HEK293T (cell line): ENCODE measurements around the gene ABCC10.

Experiments used
- CTCF ChIA-PET: fragments of 350-600 bp; formaldehyde crosslinking; extraction: SDS; loops from one replicate; lab custom pipeline; 2021; ENCODE audit warnings: antibody characterized with exemption, inconsistent platforms; lab: Yijun Ruan, JAX
- POLR2A ChIA-PET: fragments of 350-600 bp; formaldehyde crosslinking; extraction: SDS; loops from one replicate; lab custom pipeline; 2020; ENCODE audit warnings: antibody characterized with exemption, inconsistent platforms; lab: Yijun Ruan, JAX
- DNase-seq: peaks from one replicate; pipeline ENCODE4 v3.0.0; 2012; ENCODE audit warnings: mixed read lengths; ENCODE audit errors: extremely low spot score
- ARNT ChIP-seq: fragments of 450-650 bp; IDR thresholded peaks from 2 replicates; pipeline ENCODE4 v1.6.1; 2017; ENCODE audit warnings: mild to moderate bottlenecking
- BHLHE40 ChIP-seq: fragments of 450-650 bp; IDR thresholded peaks from 2 replicates; pipeline ENCODE4 v1.6.1; 2016; ENCODE audit warnings: mild to moderate bottlenecking, moderate library complexity, borderline replicate concordance
- CTBP1 ChIP-seq: fragments of 450-650 bp; IDR thresholded peaks from 2 replicates; pipeline ENCODE4 v1.6.1; 2016; ENCODE audit warnings: borderline replicate concordance
- ELF4 ChIP-seq: fragments of 450-650 bp; IDR thresholded peaks from 2 replicates; pipeline ENCODE4 v1.6.1; 2017; ENCODE audit warnings: antibody characterized with exemption
- FOXA1 ChIP-seq: fragments of 450-650 bp; IDR thresholded peaks from 2 replicates; pipeline ENCODE4 v1.6.1; 2016; ENCODE audit warnings: mild to moderate bottlenecking
- FOXK2 ChIP-seq: fragments of 450-650 bp; IDR thresholded peaks from 2 replicates; pipeline ENCODE4 v1.6.1; 2016; ENCODE audit warnings: mild to moderate bottlenecking
- FOXM1 ChIP-seq: fragments of 450-650 bp; IDR thresholded peaks from 2 replicates; pipeline ENCODE4 v1.6.1; 2017; ENCODE audit warnings: mild to moderate bottlenecking, borderline replicate concordance
- HDGF ChIP-seq: fragments of 450-650 bp; IDR thresholded peaks from 2 replicates; pipeline ENCODE4 v1.6.1; 2017; ENCODE audit warnings: antibody characterized with exemption, borderline replicate concordance
- L3MBTL2 ChIP-seq: fragments of 450-650 bp; conservative IDR thresholded peaks from 2 replicates; pipeline ENCODE4 v1.6.1; 2016; ENCODE audit warnings: mild to moderate bottlenecking
- LEF1 ChIP-seq: fragments of 450-650 bp; IDR thresholded peaks from 2 replicates; pipeline ENCODE4 v1.6.1; 2017; ENCODE audit warnings: mild to moderate bottlenecking, borderline replicate concordance
- NFRKB ChIP-seq: fragments of 450-650 bp; IDR thresholded peaks from 2 replicates; pipeline ENCODE4 v1.6.1; 2016; ENCODE audit warnings: mild to moderate bottlenecking, moderate library complexity
- SP1 ChIP-seq: fragments of 450-650 bp; IDR thresholded peaks from 2 replicates; pipeline ENCODE4 v1.6.1; 2017
- SUZ12 ChIP-seq: fragments of 450-650 bp; IDR thresholded peaks from 2 replicates; pipeline ENCODE4 v1.6.1; 2016; ENCODE audit warnings: mild to moderate bottlenecking
- TARDBP ChIP-seq: fragments of 450-650 bp; IDR thresholded peaks from 2 replicates; pipeline ENCODE4 v1.6.1; 2016
- ZNF384 ChIP-seq: fragments of 450-650 bp; IDR thresholded peaks from 2 replicates; pipeline ENCODE4 v1.6.1; 2016
- TF ChIP-seq, protein P1 (sequence below): fragments of 450-650 bp; IDR thresholded peaks from 2 replicates; pipeline ENCODE4 v1.6.1; 2016

The ABCC10 gene

DNA sequence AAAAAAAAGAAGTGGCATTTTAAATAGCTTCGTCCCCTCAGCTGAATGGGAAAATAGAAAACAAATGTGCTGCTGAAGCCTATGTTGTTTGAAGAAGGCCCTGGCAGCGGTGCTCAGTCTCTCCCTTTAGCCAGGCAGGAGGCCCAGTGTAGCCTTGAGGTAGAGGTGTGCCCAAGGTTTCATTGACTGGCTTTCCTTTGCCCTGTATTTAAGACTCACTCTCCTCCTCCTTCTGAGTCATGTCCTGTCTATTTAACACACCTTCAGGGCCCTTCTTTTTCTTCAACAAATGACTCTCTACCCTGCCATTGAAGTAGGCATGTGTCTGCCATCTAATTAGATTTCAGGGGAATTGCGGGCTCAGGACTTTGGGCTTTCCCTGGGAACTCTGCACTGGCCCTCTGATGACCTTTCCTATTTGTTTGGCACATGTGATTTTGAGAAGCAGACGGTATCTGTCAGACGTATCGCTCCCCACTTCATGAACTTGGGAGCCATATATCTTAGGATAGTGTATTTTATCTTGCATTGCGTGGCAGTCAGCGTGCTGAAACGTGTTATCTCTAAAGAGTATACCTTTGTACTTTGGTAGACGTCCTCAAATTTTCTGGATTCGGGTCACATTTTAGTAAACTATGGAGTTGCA is 54.4 kb downstream of the ABCC10 start:
- TF ChIP-seq SP1, result no peak
- TF ChIP-seq FOXK2, result no peak
- no peak for TF ChIP-seq HDGF
- no peak for TF ChIP-seq L3MBTL2
- TF ChIP-seq LEF1, result no peak
- no peak for TF ChIP-seq SUZ12
- no peak for TF ChIP-seq CTBP1
- TF ChIP-seq ZNF384, result no peak
- TF ChIP-seq FOXM1, result no peak
- no peak for TF ChIP-seq TARDBP
- TF ChIP-seq, protein P1, sequence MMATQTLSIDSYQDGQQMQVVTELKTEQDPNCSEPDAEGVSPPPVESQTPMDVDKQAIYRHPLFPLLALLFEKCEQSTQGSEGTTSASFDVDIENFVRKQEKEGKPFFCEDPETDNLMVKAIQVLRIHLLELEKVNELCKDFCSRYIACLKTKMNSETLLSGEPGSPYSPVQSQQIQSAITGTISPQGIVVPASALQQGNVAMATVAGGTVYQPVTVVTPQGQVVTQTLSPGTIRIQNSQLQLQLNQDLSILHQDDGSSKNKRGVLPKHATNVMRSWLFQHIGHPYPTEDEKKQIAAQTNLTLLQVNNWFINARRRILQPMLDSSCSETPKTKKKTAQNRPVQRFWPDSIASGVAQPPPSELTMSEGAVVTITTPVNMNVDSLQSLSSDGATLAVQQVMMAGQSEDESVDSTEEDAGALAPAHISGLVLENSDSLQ, result no peak
- no peak for TF ChIP-seq BHLHE40
- TF ChIP-seq ARNT, result no peak
- TF ChIP-seq FOXA1, result no peak
- TF ChIP-seq NFRKB, result no peak
- no peak for TF ChIP-seq ELF4
- POLR2A ChIA-PET, result no interaction called here
- CTCF ChIA-PET, result no interaction called here
- DNase-seq, result no peak

DNA sequence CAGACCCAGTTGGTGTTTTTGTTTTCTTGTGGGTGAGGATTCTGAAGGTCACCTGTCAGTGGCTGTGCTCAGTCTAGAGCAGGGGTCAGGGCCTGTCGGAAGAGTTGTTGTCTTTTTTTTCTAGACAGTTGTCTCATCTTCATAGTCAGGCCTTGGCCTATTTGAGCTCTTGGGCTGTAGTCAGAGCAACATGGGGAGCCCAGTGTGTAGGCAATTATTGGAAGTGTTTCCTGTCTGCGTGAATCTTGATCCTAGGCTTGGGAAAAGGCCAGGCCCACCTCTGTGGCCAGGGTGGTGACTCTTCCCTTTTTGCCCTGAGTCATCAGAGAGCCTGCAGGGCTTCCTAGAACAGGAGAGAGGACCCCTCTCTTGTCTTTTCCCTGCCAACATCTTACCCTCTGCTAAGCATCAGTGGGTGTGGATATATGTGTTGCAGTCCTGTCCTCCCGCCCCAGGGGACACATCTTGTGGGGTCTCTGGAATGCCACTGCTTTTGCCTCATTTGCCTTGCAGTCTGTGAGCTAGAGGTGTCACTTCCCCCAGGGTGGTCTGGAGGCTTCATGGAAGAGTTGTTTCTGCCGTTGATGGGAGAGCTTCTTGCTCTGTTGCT is 61.4 kb downstream of the ABCC10 start:
- no peak for DNase-seq
- ChIA-PET CTCF (interaction anchor here (1.2 to 3.1 kb wide), 2 partner anchors 11 to 17 kb away, joined by 4 to 13 read pairs; partner anchors contain the start of gene TJAP1), POLR2A (interaction anchor here (1.1 to 3.0 kb wide), 4 partner anchors 11 to 28 kb away, joined by 3 to 9 read pairs (median 3); partner anchors contain the start of genes TJAP1 and YIPF3)
- TF ChIP-seq SUZ12 (no peak), TARDBP (no peak), NFRKB (no peak), BHLHE40 (no peak), ARNT (no peak), CTBP1 (no peak), L3MBTL2 (no peak), SP1 (no peak), FOXM1 (no peak), FOXA1 (no peak), HDGF (no peak), FOXK2 (no peak), ZNF384 (no peak), LEF1 (no peak), ELF4 (no peak)
- TF ChIP-seq, protein P1, result no peak

DNA sequence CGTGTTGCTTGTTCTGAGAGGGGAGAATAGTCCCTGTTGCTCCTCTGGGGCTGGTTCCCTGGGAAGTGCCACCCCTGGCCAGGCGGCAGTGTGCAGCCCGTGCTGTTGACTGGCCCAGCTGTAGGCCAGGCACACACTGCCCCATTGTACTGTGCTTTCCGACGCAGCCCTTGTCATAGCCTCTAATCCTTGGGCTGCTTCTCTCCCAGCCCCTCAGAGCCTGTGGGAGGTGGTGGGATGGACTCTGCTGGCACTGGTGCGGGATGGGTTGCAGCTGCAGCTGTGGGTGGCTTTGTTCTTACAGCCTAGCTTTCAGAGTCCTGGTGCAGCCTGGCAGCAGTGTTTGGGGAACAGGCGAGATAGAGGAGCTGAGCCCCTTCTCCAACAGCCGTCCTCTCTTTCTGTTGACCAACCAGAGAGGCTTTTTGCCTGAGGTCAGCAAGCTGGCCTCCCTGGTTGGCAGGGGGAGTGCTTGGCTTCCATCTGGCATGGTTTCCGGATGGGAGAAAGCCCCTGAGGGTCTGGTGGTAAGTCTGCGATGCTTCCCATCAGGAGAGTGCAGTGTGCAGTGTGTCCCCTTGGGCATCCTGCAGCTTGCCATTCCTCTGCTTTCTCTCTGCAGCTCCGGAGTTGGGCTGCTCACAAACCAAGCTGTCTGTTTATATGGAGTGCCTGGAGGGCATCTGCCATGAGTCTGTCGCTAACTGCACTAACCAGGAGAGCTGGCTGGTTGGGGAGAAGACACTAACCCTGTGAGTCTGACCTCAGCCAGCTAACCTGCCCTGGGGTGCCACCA is 62.1 kb downstream of the ABCC10 start:
- CTCF ChIA-PET, result interaction anchor here (1.2 kb wide), 1 partner anchor 12 kb away, joined by 4 read pairs; the partner anchor contains the start of gene TJAP1
- no peak for DNase-seq
- POLR2A ChIA-PET, result interaction anchor here (1.1 to 3.0 kb wide), 4 partner anchors 12 to 27 kb away, joined by 3 to 9 read pairs (median 3); partner anchors contain the start of genes TJAP1 and YIPF3
- no peak for TF ChIP-seq CTBP1
- TF ChIP-seq SUZ12, result no peak
- TF ChIP-seq LEF1, result no peak
- TF ChIP-seq ZNF384, result no peak
- TF ChIP-seq BHLHE40, result no peak
- no peak for TF ChIP-seq FOXK2
- TF ChIP-seq ELF4, result no peak
- TF ChIP-seq L3MBTL2, result no peak
- TF ChIP-seq FOXM1, result no peak
- TF ChIP-seq NFRKB, result no peak
- TF ChIP-seq TARDBP, result no peak
- TF ChIP-seq, protein P1, result no peak
- TF ChIP-seq FOXA1, result no peak
- TF ChIP-seq SP1, result no peak
- TF ChIP-seq HDGF, result no peak
- TF ChIP-seq ARNT, result no peak

DNA sequence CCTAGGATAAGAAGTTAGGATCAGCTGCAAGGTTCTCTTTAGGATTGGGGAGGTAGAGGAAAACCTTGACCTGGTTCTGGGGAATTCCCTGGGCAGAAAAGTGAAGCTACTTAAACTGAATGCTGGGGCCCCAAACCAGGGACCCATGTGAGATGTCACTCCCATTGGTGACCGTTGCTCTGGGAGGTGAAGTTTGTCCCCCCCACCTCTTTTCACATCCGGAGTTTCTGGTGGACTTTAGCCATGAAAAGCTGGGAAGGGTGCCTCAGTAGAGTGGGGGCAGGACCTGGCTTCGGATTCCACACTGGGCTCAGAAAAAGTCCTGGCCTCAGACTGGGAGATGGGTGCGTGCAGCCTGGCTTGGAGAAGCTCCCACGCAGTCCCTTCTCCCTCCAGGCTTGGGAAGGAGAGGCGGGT is 63.2 kb downstream of the ABCC10 start:
- POLR2A ChIA-PET, result interaction anchor here (1.3 to 3.0 kb wide), 2 partner anchors 13 kb away, joined by 3 to 9 read pairs; partner anchors contain the start of gene TJAP1
- CTCF ChIA-PET, result no interaction called here
- DNase-seq, result no peak
- no peak for TF ChIP-seq SP1
- no peak for TF ChIP-seq NFRKB
- no peak for TF ChIP-seq CTBP1
- no peak for TF ChIP-seq L3MBTL2
- TF ChIP-seq FOXA1, result no peak
- TF ChIP-seq BHLHE40, result no peak
